Keratinocyte (primary cell): ENCODE results near the gene FAM20C. TPM values are rescaled to one million over a fixed set of nuclear protein-coding genes. Genes with fewer than 3 reads are reported as not detected.

Experiments
- DNase-seq: peaks from one replicate; pipeline ENCODE4 v3.0.0-alpha.2; 2011; ENCODE audit warnings: low read depth, missing footprints, low spot score
- FAIRE-seq: peaks from 2 replicates; lab custom pipeline; 2011; peaks lifted over from hg19 to GRCh38; lab: Jason Lieb, UNC
- H2AFZ ChIP-seq: 2 replicates; pipeline ENCODE4 v1.6.0; 2012; ENCODE audit warnings: low read length, control low read depth, inconsistent platforms; ENCODE audit not compliant: control insufficient read depth
- H3K27ac ChIP-seq: 2 replicates; pipeline ENCODE4 v1.5.1; 2011; ENCODE audit warnings: low read length; ENCODE audit not compliant: control insufficient read depth, insufficient read depth
- H3K27me3 ChIP-seq: 3 replicates; pipeline ENCODE4 v1.6.0; 2011; ENCODE audit warnings: low read length; ENCODE audit not compliant: control insufficient read depth, insufficient read depth; ENCODE audit errors: extremely low read depth
- H3K36me3 ChIP-seq, 2 experiments: 2 replicates in 1 of 2; 3 replicates in 1 of 2; pipeline ENCODE4 v1.5.1; 2011; ENCODE audit warnings: low read length in 2 of 2, mild to moderate bottlenecking in 1 of 2; ENCODE audit not compliant: control insufficient read depth in 2 of 2, insufficient read depth in 2 of 2; ENCODE audit errors: extremely low read depth in 1 of 2
- H3K4me1 ChIP-seq: 3 replicates; pipeline ENCODE4 v1.5.1; 2011; ENCODE audit warnings: low read length; ENCODE audit not compliant: control insufficient read depth, insufficient read depth; ENCODE audit errors: extremely low read depth
- H3K4me2 ChIP-seq: 3 replicates; pipeline ENCODE4 v1.6.0; 2011; ENCODE audit warnings: low read depth, low read length; ENCODE audit not compliant: control insufficient read depth, insufficient read depth; ENCODE audit errors: extremely low read depth
- H3K4me3 ChIP-seq, 3 experiments: fragments of 200-600 bp in 1 of 3; sonication (generic) in 1 of 3; 2 replicates in 2 of 3; 3 replicates in 1 of 3; pipeline ENCODE4 v1.5.1; 2011 to 2016; ENCODE audit warnings: low read length in 3 of 3, mild to moderate bottlenecking in 3 of 3, control low read depth in 2 of 3, inconsistent platforms in 1 of 3, low read depth in 1 of 3, mixed read lengths in 1 of 3, mixed run types in 1 of 3, moderate library complexity in 1 of 3; ENCODE audit not compliant: control insufficient read depth in 2 of 3, insufficient read depth in 2 of 3; ENCODE audit errors: extremely low read depth in 1 of 3
- H3K79me2 ChIP-seq: 2 replicates; pipeline ENCODE4 v1.6.0; 2012; ENCODE audit warnings: low read length; ENCODE audit not compliant: control insufficient read depth, insufficient read depth
- H3K9ac ChIP-seq: 3 replicates; pipeline ENCODE4 v1.6.0; 2011; ENCODE audit warnings: low read length; ENCODE audit not compliant: control insufficient read depth, insufficient read depth; ENCODE audit errors: extremely low read depth
- H3K9me1 ChIP-seq: 3 replicates; pipeline ENCODE4 v1.6.0; 2011; ENCODE audit warnings: low read length; ENCODE audit not compliant: control insufficient read depth, insufficient read depth; ENCODE audit errors: extremely low read depth
- H3K9me3 ChIP-seq: 2 replicates; pipeline ENCODE4 v1.5.1; 2012; ENCODE audit warnings: low read depth, low read length; ENCODE audit not compliant: control insufficient read depth
- H4K20me1 ChIP-seq: 3 replicates; pipeline ENCODE4 v1.6.0; 2011; ENCODE audit warnings: low read length; ENCODE audit not compliant: control insufficient read depth, insufficient read depth; ENCODE audit errors: extremely low read depth
- EZH2 ChIP-seq: IDR thresholded peaks from one replicate; pipeline ENCODE4 v1.6.1; 2012; ENCODE audit warnings: inconsistent platforms, mild to moderate bottlenecking, low read length, moderate library complexity
- dilution Hi-C: fragments of 300-500 bp; cut with MboI; formaldehyde crosslinking; loops from one replicate; pipeline ENCODE4 v1.7.0; 2020; ENCODE audit warnings: low sequenced_read_pairs; ENCODE audit not compliant: extremely low pct_ligation_motif_present
- polyA plus RNA-seq, 5 experiments: library from polyadenylated mRNA; depleted of rRNA in 3 of 5; stranded (reverse) in 3 of 5; stranded (forward) in 1 of 5; unstranded in 1 of 5; fragments of >200 nt; gene quantifications; 1 replicate in 1 of 5; 2 replicates in 3 of 5; 3 replicates in 1 of 5; pipeline versions ENCODE4 v1.2.1 to v1.2.3, GENCODE V29; 2011 to 2012; ENCODE audit warnings: missing spikeins in 2 of 5, low read depth in 1 of 5, low replicate concordance in 1 of 5
- TF ChIP-seq, protein P1 (sequence below), 3 experiments: IDR thresholded peaks in 1 of 3; conservative IDR thresholded peaks in 1 of 3; optimal IDR thresholded peaks in 1 of 3; 2 replicates in 2 of 3; 3 replicates in 1 of 3; pipeline versions ENCODE3 to v1.5.1; 2011; ENCODE audit warnings: low read length in 3 of 3, mild to moderate bottlenecking in 3 of 3, moderate library complexity in 2 of 3, control low read depth in 1 of 3, inconsistent platforms in 1 of 3; ENCODE audit not compliant: insufficient read depth in 2 of 3; ENCODE audit errors: extremely low read depth in 1 of 3

Gene FAM20C
- polyA plus RNA-seq, 1 donor (not counting 4 experiments of a cell fraction or from before 2014, with no cell fraction given) = 3.8 TPM

DNA sequence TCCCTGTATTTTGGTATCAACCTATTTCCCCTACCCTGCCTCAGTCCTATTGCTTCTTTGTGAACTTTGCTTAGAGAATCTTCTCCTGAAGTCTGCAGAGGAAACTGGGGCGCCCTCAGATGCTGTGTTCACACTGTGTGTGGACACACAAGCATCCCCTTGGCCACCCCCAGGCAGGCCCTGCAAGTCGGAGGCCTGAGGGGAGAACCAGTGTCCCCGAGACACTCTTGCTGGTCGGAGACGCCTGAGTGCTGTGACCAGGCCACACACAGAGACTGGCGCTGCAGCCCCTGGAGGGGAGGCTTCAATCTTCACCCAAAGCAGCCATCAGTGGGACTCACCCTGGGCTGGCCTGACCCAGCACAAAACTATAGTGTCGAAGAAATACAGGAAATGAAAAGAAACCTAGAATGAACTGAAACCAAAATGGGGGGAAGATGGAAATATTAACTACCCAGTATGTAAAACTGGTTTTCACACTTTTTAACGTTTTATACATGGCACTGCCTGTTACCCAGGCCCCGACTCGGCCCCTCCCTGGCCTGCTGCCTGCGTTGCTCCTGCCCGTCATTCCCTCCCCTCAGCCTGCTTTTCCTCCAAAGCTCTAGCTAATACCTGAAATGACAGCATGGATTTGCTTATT, 48.4 kb upstream of the FAM20C start:
- H4K20me1 ChIP-seq = no peaks in the 10 kb centered on the region
- no peak overlapping the region for H3K4me3 ChIP-seq
- FAIRE-seq (no peak), DNase-seq (no peak)
- no peak overlapping the region for H2AFZ ChIP-seq
- TF ChIP-seq EZH2 = no peak
- TF ChIP-seq, protein P1, sequence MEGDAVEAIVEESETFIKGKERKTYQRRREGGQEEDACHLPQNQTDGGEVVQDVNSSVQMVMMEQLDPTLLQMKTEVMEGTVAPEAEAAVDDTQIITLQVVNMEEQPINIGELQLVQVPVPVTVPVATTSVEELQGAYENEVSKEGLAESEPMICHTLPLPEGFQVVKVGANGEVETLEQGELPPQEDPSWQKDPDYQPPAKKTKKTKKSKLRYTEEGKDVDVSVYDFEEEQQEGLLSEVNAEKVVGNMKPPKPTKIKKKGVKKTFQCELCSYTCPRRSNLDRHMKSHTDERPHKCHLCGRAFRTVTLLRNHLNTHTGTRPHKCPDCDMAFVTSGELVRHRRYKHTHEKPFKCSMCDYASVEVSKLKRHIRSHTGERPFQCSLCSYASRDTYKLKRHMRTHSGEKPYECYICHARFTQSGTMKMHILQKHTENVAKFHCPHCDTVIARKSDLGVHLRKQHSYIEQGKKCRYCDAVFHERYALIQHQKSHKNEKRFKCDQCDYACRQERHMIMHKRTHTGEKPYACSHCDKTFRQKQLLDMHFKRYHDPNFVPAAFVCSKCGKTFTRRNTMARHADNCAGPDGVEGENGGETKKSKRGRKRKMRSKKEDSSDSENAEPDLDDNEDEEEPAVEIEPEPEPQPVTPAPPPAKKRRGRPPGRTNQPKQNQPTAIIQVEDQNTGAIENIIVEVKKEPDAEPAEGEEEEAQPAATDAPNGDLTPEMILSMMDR (optimal IDR thresholded peaks at IDR 0.05 in 1 of 3, IDR thresholded peaks at IDR 0.05 in 1 of 3, conservative IDR thresholded peaks at IDR 0.05 in 1 of 3; ENCODE audit: extremely low read depth in 1 of 3, insufficient read depth in 2 of 3, low read length in 3 of 3) = no peak
- no peaks in the 10 kb centered on the region for H3K9me3 ChIP-seq
- dilution Hi-C loops = no loop called here
- peaks cover 3% of the 10 kb centered on the region for H3K4me1 ChIP-seq
- no peaks in the 10 kb centered on the region for H3K9me1 ChIP-seq
- no peak overlapping the region for H3K27ac ChIP-seq
- H3K36me3 ChIP-seq = no peaks in the 10 kb centered on the region
- H3K4me2 ChIP-seq = no peak overlapping the region
- H3K27me3 ChIP-seq = peaks cover 7% of the 10 kb centered on the region
- no peak overlapping the region for H3K9ac ChIP-seq
- no peaks in the 10 kb centered on the region for H3K79me2 ChIP-seq

GRCh38 chr7:144454-144826, 47.9 kb upstream of the FAM20C start:
- no peak for FAIRE-seq
- Histone ChIP-seq H3K9ac (no peak overlapping the region), H4K20me1 (no peaks in the 10 kb centered on the region), H3K79me2 (no peaks in the 10 kb centered on the region), H3K4me1 (peaks cover 3% of the 10 kb centered on the region), H3K9me1 (no peaks in the 10 kb centered on the region), H2AFZ (no peak overlapping the region), H3K27me3 (peaks cover 7% of the 10 kb centered on the region), H3K27ac (no peak overlapping the region), H3K4me3 (no peak overlapping the region), H3K36me3 (no peaks in the 10 kb centered on the region), H3K4me2 (no peak overlapping the region), H3K9me3 (no peaks in the 10 kb centered on the region)
- dilution Hi-C loops = no loop called here
- TF ChIP-seq, protein P1 (optimal IDR thresholded peaks at IDR 0.05 in 1 of 3, IDR thresholded peaks at IDR 0.05 in 1 of 3, conservative IDR thresholded peaks at IDR 0.05 in 1 of 3; ENCODE audit: extremely low read depth in 1 of 3, insufficient read depth in 2 of 3, low read length in 3 of 3) = no peak
- TF ChIP-seq EZH2 = no peak
- DNase-seq = no peak
